ENCODE data around the gene HILPDA.

DNA sequence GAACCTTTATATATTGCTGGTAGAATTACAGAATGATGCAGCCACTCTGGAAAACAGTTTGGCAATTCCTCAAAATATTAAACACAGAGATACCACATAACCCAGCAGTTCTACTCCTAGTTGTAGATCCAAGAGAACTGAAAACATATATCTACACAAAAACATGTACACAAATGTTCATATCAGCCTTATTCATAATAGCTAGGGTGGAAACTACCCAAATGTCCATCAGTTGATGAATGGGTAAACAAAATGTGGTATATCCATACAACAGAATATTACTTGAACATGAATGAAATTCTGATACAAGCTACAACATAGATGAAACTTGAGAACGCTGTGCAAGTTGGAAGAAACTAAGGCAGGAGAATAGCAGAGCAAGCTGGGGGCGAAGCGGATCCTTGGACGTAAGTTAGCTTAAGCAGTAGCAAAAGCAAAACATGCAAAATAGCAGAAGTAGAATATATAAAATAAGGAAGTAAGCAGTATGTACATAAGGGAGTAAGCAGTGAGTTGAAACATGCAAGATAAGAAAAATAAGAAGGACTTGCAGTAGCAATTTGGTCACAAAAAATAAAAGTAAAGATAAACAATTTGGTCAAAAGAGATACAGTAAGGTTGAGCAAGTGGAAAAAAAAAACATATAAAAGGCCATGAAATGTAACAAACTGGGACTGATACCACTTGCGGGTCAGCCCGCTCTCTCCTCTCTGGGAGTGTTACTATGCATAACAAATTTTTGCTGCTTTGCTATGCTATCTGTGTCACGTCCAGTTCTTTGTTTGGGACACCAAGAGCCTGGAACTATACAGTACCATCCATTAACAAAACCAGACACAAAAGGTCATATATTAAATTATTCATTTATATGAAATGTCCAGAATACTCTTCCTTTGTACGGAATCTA lies 18.0 kb upstream of the HILPDA start:
- TF ChIP-seq, protein P1, sequence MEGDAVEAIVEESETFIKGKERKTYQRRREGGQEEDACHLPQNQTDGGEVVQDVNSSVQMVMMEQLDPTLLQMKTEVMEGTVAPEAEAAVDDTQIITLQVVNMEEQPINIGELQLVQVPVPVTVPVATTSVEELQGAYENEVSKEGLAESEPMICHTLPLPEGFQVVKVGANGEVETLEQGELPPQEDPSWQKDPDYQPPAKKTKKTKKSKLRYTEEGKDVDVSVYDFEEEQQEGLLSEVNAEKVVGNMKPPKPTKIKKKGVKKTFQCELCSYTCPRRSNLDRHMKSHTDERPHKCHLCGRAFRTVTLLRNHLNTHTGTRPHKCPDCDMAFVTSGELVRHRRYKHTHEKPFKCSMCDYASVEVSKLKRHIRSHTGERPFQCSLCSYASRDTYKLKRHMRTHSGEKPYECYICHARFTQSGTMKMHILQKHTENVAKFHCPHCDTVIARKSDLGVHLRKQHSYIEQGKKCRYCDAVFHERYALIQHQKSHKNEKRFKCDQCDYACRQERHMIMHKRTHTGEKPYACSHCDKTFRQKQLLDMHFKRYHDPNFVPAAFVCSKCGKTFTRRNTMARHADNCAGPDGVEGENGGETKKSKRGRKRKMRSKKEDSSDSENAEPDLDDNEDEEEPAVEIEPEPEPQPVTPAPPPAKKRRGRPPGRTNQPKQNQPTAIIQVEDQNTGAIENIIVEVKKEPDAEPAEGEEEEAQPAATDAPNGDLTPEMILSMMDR (optimal IDR thresholded peaks at IDR 0.05 in 1 of 3, IDR thresholded peaks at IDR 0.05 in 1 of 3, conservative IDR thresholded peaks at IDR 0.05 in 1 of 3; ENCODE audit: extremely low read depth in 1 of 3, insufficient read depth in 2 of 3, low read length in 3 of 3) = no peak
- no peak for TF ChIP-seq EZH2 (IDR thresholded peaks at IDR 0.05; ENCODE audit: low read length)

Data from keratinocyte (primary cell).